Measurements from ENCODE around the gene MOCS1.

MOCS1 gene

DNA sequence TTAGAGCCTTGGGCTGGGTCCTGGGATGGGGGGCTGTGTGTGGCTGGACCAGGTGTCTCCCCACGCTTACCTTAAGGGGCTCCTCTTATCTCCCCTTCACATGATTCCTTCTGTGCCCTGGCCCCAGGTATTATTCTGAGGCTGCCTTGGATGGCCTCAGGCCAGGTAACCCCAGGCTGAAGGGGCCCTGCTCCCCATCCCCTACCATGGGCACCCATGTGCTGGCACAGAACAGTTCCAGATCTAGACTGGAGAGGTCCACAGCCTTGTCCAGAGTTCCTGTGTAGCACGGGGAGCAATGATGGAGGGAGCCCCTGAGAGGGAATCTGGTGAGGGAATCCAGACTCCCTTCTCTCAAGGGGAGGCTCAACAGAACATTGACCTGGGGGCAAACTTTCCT, 32.1 kb downstream of the MOCS1 start:
- no peak for DNase-seq (ENCODE audit: low read depth in 2 of 2)
- no peak overlapping the region for H3K4me3 ChIP-seq (replicated peaks in 1 of 2; ENCODE audit: low read depth in 2 of 2, low read length in 2 of 2)
- TF ChIP-seq CTCF (IDR thresholded peaks at IDR 0.05; ENCODE audit: low read depth, low read length): no peak

DNA sequence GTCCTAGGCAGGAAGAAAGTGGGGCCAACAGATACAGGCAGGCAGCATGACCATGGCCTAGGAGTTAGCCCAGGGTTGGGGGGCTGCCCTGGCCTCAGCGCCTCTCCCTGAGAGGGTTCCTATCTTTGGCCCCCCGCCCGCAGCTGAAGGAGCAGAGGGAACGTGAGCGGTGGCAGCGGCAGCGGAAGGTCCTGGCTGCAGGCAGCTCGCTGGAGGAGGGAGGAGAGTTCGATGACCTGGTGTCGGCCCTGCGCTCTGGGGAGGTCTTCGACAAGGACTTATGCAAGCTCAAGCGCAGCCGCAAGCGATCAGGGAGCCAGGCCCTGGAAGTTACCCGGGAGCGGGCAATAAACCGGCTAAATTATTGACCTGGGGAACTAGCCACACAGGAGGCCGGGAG, 32.6 kb downstream of the MOCS1 start:
- H3K4me3 ChIP-seq (replicated peaks in 1 of 2; ENCODE audit: low read depth in 2 of 2, low read length in 2 of 2): no peak overlapping the region
- TF ChIP-seq CTCF (IDR thresholded peaks at IDR 0.05; ENCODE audit: low read depth, low read length): no peak
- no peak for DNase-seq (ENCODE audit: low read depth in 2 of 2)

GRCh38 chr6:39901116-39901655, 33.1 kb downstream of the MOCS1 start:
- DNase-seq (ENCODE audit: low read depth in 2 of 2): no peak
- H3K4me3 ChIP-seq (replicated peaks in 1 of 2; ENCODE audit: low read depth in 2 of 2, low read length in 2 of 2): no peak overlapping the region
- no peak for TF ChIP-seq CTCF (IDR thresholded peaks at IDR 0.05; ENCODE audit: low read depth, low read length)

DNA sequence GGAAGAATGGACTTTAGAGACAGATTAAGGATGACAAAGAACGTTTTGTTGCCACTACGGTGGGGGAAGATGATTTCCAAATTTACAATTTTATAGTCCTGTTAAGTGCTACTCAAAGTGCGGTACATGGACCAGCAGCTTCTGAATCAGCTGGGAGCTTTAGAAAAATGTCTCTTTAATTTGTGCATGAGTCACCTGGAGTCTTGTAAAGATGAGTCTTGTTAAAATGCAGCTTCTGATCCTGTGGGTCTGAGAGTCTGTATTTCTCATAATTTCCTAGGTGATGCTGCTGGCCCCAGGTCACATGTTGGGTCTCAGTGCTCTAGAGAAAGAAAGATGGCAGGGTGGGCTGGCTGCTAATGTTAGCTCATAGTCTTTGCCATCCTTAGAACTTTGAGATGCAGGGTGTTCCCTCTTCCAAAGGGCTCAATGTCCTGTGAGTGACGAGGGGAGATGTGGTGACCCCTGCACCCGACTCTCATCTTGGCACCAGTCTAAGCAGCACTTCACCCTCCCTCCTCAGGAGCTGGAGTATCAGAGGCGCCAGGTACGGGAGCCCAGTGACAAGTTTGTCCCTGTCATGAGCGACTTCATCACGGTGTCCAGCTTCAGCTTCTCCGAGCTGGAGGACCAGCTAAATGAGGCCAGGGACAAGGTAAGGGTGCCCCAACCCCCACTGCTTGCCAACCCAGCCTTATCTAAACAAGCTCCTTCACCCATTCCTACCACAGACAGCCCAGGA, 34.5 kb downstream of the MOCS1 start:
- no peak for DNase-seq (ENCODE audit: low read depth in 2 of 2)
- H3K4me3 ChIP-seq (replicated peaks in 1 of 2; ENCODE audit: low read depth in 2 of 2, low read length in 2 of 2): no peak overlapping the region
- no peak for TF ChIP-seq CTCF (IDR thresholded peaks at IDR 0.05; ENCODE audit: low read depth, low read length)

DNA sequence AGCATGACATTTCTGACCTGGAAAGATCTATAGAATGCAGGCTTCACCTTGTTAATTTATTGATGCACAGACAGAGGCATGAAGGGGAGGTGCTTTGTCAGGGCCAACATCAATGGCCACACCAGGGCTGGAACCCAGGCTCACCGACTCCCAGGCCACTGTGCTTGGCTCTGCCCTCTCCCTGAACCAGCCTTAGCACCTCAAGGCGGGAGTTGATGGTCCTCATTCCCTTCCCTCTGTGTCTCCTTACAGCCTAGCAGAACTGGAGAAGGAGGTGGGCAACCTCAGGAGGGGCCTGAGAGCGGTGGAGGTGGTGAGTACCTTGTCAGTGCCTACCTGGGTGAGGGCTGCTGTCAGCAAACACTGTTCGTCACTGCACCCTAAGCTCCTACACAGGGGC, 35.6 kb downstream of the MOCS1 start:
- no peak for DNase-seq (ENCODE audit: low read depth in 2 of 2)
- no peak for TF ChIP-seq CTCF (IDR thresholded peaks at IDR 0.05; ENCODE audit: low read depth, low read length)
- no peak overlapping the region for H3K4me3 ChIP-seq (replicated peaks in 1 of 2; ENCODE audit: low read depth in 2 of 2, low read length in 2 of 2)

- no peak for DNase-seq (ENCODE audit: low read depth in 2 of 2)
- no peak for TF ChIP-seq CTCF (IDR thresholded peaks at IDR 0.05; ENCODE audit: low read depth, low read length)
- H3K4me3 ChIP-seq (replicated peaks in 1 of 2; ENCODE audit: low read depth in 2 of 2, low read length in 2 of 2): no peak overlapping the region
Measured at GRCh38 chr6:39897698-39898097, 36.6 kb downstream of the MOCS1 start.

GRCh38 chr6:39896701-39897100, 37.6 kb downstream of the MOCS1 start:
- H3K4me3 ChIP-seq (replicated peaks in 1 of 2; ENCODE audit: low read depth in 2 of 2, low read length in 2 of 2): no peak overlapping the region
- no peak for TF ChIP-seq CTCF (IDR thresholded peaks at IDR 0.05; ENCODE audit: low read depth, low read length)
- no peak for DNase-seq (ENCODE audit: low read depth in 2 of 2)
